Posterior cingulate gyrus (tissue), 11 donors: Measurements from ENCODE around the gene MECP2.
"Not testable (repeated sequence)": the region's sequence is repeated elsewhere in the genome, so short reads cannot be mapped to it uniquely, and the experiment has no call there.

Experiments used
- DNase-seq, 10 donors: peaks; one replicate each; pipeline versions ENCODE4 v3.0.0 to v3.0.0-alpha.2; 2020 to 2021; ENCODE audit warnings: mixed read lengths in 3 of 10
- intact Hi-C: fragments of 100-400 bp; cut with DNase I; formaldehyde crosslinking; loops from one replicate; pipeline ENCODE4 v1.15.1; 2023

Gene MECP2

DNA sequence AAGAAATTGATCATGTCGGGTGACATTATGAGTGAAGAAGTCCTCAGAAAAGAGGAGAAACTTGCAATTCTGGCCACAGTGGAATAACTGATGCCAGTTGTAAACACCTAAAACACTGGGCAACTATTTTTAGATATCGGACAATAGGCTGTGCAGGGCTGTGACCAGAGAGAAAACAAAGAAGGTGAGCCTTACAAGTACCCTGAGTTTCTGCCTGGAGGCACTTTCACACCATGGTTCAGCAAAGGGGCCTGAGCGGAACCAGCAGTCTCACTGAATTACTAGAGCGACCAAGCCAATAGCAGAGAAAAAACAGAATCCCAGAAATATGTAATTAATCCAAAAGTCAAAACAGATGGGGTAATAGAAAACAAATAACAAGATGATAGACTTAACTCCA lies 89.0 kb downstream of the MECP2 start:
- intact Hi-C loops, result no loop called here
- DNase-seq, result peak in 1 of 10 donors; percentile 14

DNA sequence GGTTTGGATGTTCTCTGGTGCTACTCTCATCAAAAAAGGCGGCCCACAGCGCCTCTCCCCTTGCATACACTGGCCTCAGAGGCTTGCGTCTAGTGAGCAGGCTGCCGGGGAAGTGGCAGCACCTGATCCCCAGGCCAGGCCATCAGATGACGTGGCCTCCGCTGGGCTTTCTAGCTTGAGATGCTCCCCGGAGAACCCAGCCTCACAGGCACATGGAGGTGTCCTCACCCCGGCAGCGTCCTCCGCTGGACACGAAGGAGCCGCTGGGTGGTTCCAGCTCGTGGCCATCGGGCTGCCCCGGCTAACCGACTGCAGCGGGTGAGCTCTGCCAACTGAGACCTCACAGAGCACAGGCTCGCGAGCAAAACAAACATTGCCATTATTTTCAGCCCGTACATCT lies 90.6 kb downstream of the MECP2 start:
- intact Hi-C loops, result no loop called here
- DNase-seq, result peak in 3 of 10 donors; percentile 46 to 82 (median 59)

DNA sequence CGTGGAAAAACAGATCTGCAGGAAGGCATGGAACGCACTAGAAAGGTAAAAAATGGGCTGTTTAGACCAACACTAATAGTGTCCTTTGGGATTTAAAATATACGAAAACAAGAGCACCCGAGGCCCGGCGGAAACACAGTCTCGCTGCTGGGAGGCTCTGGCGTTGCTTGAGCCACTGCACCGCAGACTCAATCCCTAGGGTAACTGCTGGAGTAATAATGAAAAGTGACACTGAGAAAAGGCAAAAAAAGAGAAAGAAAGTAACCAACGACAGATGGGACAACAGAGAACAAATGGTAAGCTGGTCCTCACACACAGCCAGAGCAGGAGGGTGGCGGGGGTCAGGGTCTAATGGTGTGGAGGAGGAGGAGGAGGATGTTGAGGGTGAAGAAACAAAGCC lies 93.2 kb downstream of the MECP2 start:
- peak in 2 of 10 donors; percentile 46 to 55 for DNase-seq
- intact Hi-C loops, result no loop called here

DNA sequence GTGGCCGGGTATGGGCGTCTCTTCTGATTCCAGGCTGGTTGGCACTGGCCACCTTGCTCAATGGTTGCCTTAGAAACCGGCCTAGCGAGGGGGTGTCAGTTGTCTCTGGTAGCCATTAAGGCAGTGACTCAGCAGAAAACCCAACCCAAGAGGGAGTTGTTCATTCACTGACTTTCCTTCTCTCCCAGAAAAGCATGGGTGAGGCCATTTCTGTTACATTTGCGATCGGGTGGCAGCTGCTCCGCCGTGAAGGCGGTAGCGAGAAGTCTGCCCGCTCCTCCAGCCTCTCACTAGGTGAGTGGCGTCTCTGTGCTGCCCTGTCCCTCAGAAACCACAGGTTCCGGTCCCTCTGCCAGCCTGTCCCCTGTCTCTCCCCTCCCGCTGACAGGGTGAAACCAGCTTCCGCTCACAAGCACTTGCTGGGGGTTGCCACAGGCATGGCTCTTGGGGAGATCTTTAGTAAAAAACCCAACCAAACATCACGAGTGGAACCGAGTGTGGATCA lies 95.2 kb downstream of the MECP2 start:
- peak in 5 of 10 donors; percentile 32 to 90 (median 57) for DNase-seq
- intact Hi-C loops, result no loop called here

DNA sequence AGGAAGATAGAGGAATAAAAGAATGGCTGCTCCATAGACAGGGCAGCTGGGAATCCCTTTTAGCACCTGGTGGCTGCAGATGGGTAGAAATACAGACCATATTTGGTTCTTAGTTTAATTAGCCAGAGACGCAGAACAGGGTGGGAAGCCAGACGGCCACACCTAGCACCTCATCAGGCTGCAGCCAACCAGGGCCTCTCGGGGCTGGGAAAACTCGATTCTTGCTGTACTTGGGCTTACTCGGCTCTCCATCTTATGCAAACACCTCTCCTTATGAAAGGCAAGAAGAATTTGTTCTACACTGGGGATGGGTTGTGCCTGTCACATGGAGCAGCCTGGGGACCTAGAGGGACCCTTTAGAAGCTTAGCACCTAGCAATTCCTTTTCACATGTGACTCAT lies 97.5 kb downstream of the MECP2 start:
- intact Hi-C loops, result no loop called here
- no peak for DNase-seq

DNA sequence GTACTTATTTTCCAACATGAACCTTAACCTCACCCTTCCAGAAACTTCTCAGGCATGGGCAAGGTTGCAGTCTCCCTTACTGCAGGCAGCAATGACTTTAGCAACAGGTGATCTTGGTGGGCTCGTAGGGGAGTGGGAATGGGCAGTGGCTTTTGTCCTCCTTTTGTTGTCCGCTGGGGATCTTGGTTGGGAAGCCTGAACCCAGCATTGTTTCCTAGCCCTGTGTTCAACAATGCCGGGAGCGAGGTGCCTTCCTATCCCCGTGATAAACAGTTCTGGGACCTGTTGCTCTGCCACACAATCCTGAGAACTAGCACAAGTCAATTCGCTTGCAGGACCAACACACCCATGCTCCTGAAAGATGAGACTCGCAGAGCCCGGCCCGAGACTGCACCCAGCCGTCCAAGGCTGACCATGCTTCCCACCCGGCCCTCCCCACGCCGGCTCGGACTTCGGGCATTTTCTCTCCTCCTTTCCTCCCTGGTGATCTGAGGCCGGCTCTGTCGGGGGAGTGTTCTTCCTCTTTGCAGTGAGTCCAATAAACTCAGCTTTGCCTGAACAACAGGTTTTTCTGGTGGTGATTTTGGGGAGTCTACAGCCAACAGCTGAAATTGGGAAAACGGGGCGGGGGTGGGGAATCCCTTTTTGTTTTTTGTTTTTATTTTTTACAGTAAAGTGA lies 98.0 kb downstream of the MECP2 start:
- intact Hi-C loops, result no loop called here
- DNase-seq, result peak in 1 of 10 donors; percentile 43

DNA sequence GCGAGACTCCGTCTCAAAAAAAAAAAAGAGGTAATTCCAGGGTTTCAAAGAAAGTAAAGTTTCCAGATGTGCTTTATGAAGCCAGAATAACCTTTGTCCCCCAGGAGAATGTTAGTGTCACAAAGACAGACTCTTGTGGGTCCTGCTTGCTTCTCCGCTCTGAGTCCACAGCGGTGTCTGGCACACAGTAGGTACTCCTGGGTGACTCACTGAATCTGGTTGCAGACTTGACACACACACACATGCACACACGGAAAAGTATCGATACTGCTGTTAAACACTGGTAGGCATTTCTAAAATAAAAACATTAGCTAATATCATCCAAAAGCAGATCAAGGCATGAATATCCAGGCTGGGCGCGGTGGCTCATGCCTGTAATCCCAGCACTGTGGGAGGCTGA lies 102.0 kb downstream of the MECP2 start:
- DNase-seq, result no peak
- intact Hi-C loops, result no loop called here

DNA sequence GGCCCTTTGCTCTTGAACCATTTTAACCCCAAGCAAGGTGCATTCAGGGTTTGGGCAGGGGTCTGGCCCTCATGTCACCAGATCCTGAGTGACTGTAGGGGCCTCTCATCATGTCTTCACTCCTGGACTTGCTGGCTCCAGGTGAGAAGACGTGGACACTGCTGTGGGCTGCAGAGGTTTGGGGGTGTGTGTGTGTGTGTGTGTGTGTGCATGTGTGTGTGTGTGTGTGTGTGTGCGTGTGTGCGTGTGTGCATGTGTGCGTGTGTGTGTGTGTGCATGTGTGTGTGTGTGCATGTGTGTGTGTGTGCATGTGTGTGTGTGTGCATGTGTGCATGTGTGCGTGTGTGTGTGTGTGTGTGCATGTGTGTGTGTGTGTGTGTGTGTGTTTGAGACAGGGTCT lies 103.1 kb downstream of the MECP2 start:
- intact Hi-C loops, DNase-seq: not testable (repeated sequence)

DNA sequence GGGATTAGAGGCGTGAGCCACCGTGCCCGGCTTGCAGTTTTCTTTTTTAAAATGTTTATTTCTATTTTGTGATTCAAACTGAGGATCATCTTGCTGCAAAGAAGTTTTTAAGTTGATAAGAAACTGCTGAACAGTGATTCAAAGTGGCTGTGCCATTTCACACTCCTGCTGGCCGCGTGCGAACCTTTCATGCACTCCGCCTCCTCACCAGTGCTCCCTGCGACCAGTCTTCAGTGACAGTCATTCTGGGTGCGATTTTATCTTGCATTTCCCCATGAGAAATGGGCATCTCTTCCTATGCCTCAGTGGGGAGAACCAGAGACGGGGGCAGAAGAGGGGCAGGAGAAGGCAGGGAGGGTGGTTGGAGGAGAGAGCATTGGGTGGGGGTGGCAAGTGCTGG lies 103.5 kb downstream of the MECP2 start:
- DNase-seq, result no peak
- intact Hi-C loops, result no loop called here

DNA sequence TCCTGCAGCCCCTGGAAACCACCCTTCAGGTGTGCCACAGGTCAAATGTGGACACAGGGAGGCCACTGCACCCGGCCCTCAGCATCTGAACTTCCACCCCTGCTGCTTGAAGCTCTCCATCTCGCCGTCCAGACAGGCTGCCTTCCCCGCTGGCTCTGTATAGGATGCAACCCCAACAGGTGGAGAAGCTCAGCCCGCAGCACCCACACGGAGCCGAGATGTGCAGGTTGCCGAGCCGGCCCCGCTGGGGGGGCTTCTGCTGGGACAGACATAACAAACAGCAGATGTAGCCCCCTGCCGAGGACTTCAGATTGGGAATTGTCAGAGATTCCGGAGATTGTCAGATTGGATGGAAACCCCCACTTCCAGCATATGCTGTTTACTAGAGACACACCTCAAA lies 104.4 kb downstream of the MECP2 start:
- peak in 2 of 10 donors; percentile 39 to 61 for DNase-seq
- intact Hi-C loops, result no loop called here

DNA sequence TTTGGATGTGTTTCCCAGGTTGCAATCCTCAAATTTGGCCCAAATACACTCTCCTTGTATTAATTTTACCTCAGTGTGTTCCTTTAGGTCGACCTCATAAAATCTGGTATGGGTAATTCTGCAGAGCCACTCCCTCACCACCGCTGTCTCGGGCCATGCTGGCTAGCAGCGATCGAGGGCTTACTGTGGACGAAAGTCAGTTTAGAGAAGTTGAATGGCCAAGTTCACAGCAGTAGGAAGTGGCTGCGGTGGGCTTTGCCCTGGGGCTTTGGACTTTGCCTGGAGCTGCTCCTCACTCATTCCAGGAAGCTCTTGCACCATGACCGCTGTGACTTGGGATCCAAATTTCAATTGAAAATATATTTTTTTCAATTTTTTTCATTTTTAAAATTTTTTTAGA lies 105.3 kb downstream of the MECP2 start:
- DNase-seq, result peak in 2 of 10 donors; percentile 41 to 61
- intact Hi-C loops, result no loop called here

DNA sequence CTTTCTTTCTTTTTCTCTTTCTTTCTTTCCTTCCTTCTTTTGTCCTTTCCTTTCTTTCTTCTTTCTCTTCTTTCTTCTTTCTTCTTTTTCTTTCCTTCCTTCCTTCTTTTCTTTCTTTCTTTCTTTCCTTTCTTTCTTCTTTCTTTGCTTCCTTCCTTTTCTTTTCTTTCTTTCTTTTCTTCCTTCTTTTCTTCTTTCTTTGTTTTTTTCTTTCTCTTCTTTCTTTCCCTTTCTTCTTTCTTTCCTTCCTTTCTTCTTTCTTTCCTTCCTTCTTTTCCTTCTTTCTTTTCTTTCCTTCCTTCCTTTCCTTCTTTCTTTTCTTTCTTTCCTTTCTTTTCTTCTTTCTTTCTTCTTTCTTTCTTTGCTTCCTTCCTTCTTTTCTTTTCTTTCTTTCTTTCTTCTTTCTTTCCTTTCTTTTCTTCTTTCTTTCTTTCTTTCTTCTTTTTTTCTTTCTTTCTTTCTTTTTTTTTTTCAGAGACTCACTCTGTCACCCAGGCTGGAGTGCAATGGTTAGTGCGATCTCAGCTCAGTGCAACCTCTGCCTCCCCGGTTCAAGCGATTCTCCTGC lies 106.4 kb downstream of the MECP2 start:
- no peak for DNase-seq
- intact Hi-C loops, result no loop called here

DNA sequence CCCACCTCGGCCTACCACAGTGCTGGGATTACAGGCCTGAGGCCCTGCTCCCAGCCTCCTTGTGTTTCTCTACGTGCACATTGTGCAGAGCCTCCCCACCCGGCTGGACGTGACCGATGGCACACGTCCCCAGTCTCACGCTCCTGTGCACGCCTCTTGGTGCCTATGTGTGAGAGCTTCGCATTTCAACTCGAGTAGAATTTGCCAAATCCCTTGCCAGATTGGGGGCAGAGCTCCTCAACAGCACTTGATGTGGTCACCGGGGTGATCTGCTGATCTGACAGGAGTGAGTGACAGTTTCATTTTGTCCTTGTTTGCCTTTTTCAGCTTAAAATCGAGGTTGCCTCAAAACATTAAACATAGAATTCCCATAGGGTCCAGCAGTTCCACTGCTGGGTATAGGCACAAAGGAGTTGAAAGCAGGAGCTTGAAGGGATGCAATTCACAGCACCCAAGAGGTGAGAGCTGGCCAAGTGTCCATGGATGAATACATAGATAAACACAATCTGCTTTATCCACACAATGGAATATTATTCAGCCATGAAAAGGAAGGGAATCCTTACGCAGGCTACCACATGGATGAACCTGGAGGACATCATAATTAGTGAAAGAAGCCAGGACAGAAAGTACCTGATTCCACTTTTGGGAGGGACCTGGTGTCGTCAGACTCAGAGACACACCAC lies 107.4 kb downstream of the MECP2 start:
- DNase-seq, result peak in 1 of 10 donors; percentile 41
- intact Hi-C loops, result no loop called here

DNA sequence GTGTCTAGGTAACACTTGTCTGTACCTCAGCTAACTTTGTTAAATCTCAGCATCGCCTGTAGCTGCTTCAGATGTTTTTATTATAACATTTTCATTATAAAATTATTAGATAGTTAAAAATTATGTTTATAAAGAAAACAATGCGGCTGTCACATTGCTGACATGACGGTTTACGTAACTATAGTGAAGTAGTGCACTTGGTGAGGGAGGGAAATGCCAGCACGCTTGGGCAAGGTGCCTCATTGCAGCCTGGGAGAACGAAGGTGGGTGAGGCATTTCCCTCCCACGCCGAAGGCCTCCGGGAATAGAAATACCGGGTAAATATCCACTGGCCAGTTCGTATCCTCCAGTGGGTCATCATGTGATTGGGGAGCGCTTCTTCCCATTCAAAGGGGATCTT lies 109.0 kb downstream of the MECP2 start:
- DNase-seq, result no peak
- intact Hi-C loops, result no loop called here

DNA sequence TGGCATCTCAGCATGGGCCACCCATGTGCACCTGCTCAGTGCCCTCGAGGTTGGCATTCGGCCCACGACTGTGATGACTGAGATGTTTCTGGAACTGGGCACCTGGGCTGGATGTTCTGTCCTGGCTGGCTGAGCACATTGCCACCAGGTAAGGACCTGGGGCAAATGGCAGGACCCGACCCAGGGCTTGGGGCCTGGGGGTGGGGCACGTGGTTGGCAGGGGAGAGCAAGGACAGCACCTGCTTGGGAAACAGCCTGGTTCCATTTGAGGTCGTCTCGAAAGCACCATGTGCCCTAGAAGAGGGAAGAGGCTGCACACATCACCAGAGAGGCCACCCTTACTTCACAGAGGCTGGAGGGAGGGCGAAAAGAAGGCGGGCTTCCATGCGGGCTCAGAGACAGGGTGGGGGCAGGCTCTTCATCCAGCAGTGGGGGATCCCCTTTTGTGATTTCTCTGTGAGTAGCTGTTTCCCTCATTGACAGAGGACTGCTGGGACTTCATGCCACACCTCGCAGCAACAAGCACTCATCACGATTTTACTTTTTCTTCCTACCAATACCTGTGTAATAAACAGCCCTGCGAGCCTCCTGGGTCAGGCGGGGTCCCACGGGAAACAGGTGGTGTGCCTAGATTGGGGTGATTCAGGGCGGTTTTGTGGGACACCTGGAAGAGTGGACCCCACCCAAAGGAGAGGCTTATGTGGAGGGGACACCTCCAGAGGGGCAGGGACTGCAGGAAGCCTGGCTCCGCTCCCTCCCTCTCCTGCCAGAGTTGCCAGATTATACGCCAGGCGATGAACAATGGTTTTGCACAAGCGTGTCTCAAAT lies 113.0 kb downstream of the MECP2 start:
- intact Hi-C loops, result no loop called here
- peak in 2 of 10 donors; percentile 61 to 74 for DNase-seq

DNA sequence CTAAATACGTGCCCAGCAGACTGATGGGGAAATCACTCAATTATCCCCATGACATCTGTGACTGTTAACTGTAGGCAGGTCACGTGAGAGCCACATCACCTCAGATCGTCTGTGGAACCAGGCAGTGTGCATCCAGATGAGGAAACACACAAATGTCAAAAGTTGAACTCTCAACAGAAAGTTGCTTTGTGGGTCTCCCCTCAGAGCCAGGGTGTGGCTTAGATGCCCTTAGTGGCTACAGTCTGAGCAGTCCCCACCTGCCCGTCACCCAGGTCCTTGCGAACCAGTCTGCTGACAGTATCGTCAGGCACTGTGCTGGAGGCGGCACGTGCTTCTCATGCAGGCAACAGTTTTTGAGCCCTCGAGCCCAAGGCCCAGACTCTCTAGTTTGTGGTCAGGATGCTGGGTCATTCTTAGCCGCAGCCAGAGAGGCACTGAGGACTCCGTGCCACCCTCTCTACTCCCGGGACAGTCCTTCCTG lies 114.2 kb downstream of the MECP2 start:
- intact Hi-C loops, result no loop called here
- DNase-seq, result no peak

DNA sequence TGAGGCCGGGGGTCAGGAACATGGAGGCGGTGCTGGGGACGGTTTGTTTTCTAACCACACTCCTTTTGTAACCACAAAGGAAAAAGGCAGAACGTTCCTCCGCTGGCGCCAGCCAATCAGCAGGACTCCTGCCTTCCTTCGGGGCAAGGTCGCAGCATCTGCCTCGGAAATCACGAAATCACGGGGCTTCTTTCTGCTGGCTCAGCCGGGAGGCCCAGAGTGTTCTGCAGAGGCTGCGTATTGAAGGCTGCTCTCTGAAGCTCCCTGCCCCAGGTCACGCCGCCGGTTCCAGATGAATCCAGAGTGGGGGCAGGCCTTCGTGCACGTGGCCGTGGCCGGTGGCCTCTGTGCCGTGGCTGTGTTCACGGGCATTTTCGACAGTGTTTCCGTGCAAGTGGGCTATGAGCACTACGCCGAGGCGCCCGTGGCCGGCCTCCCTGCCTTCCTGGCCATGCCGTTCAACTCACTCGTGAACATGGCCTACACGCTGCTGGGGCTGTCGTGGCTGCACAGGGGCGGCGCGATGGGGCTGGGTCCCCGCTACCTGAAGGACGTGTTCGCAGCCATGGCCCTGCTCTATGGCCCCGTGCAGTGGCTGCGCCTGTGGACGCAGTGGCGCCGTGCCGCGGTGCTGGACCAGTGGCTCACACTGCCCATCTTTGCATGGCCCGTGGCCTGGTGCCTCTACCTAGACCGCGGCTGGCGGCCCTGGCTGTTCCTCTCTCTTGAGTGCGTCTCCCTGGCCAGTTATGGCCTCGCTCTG lies 115.6 kb downstream of the MECP2 start:
- intact Hi-C loops, result no loop called here
- peak in 1 of 10 donors; percentile 83 for DNase-seq

DNA sequence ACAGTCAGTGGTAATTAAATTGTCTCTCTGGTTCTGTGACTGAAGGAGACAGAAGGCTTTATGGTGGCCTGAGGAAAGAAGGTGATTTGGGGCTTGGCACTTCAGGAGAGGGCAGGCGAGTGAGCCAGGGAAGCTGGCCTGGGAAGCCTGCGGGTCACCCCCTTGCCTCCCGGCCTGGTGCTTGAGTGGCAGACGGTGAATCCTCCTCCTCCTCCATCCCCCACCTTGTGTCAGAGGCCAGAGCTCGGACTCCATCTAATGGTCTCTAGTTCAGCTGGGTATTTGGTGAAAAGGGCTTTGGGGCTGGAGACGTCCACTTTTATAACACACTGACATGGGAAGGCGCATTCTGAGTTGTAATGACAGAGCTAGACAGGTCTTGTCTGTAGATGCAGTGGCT lies 116.3 kb downstream of the MECP2 start:
- intact Hi-C loops, result no loop called here
- peak in 1 of 10 donors; percentile 59 for DNase-seq

DNA sequence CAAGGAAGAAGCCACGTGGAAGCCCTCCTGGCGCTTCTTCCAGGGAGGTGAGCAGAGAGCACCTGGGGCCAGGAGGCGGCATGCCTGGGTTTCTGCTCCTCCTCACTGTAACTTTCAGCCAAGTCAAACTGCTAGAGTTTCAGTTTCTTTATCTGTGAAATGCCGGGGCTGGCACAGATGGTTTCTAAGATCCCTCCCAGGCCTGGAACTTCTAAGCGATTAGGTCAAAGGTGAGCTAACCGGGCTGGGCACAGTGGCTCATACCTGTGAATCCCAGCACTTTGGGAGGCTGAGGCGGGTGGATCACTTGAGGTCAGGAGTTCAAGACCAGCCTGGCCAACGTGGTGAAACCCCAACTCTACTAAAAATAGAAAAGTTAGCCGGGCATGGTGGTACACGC lies 117.1 kb downstream of the MECP2 start:
- DNase-seq, intact Hi-C loops: not testable (repeated sequence)

DNA sequence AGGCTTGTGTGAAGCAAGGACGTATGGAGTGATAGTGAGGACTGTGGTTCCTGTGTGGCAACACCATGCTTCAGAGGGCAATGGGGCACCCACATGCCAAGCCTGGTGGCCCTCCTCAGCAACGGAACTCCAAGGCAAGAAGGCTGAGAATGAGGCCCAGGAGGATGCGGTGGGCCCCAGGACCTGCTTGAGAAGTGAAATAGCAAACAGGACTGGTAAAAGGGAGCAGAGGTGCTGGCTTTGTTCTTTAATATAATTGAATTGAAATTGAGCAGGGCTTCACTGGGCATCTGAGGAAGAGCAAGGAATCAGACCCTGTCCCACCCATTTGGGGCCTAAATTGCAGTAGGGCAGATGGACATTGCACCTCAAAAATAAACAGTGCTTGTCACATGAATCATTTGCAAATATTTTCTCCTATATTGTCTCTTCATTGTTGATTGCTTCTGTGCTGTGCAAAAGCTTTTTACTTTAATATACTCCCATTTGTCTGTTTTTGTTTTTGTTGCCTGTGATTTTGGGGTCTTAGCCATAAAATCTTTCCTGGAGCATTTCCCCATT lies 122.7 kb downstream of the MECP2 start:
- intact Hi-C loops, result no loop called here
- DNase-seq, result no peak
